Liver (tissue), 9 donors: ENCODE data around the gene SPRYD3. TPM values are rescaled to one million over a fixed set of nuclear protein-coding genes. Genes with fewer than 3 reads are reported as not detected.

Experiments
- DNase-seq: peaks from one replicate; pipeline ENCODE4 v3.0.0-alpha.2; 2017; ENCODE audit warnings: low spot score
- H3K27ac ChIP-seq, 2 donors: one replicate each; pipeline ENCODE4 v1.7.0; 2013; ENCODE audit warnings: inconsistent platforms in 2 of 2, low read length in 2 of 2, control low read depth in 1 of 2, low read depth in 1 of 2, mild to moderate bottlenecking in 1 of 2
- H3K27me3 ChIP-seq, 4 donors: one replicate each; pipeline versions ENCODE4 v1.6.1 to v1.7.0; 2013; ENCODE audit warnings: low read length in 3 of 4, inconsistent platforms in 1 of 4, mild to moderate bottlenecking in 1 of 4, moderate library complexity in 1 of 4; ENCODE audit not compliant: control insufficient read depth in 4 of 4, insufficient read depth in 4 of 4
- H3K36me3 ChIP-seq, 4 donors: one replicate each; pipeline versions ENCODE4 v1.6.1 to v1.7.0; 2013; ENCODE audit warnings: low read length in 3 of 4, mild to moderate bottlenecking in 3 of 4, low read depth in 1 of 4, moderate library complexity in 1 of 4; ENCODE audit not compliant: control insufficient read depth in 4 of 4, insufficient read depth in 3 of 4
- H3K4me1 ChIP-seq, 4 donors: one replicate each; pipeline versions ENCODE4 v1.6.1 to v1.7.0; 2013; ENCODE audit warnings: low read length in 3 of 4, mild to moderate bottlenecking in 3 of 4, moderate library complexity in 1 of 4; ENCODE audit not compliant: control insufficient read depth in 4 of 4, insufficient read depth in 4 of 4
- H3K4me3 ChIP-seq, 3 donors: one replicate each; pipeline versions ENCODE4 v1.6.1 to v1.7.0; 2013; ENCODE audit warnings: low read length in 3 of 3, control low read depth in 1 of 3, low read depth in 1 of 3, mild to moderate bottlenecking in 1 of 3
- H3K9ac ChIP-seq, 2 donors: one replicate each; pipeline ENCODE4 v1.7.0; 2013; ENCODE audit warnings: low read length in 2 of 2, mild to moderate bottlenecking in 2 of 2, moderate library complexity in 2 of 2, control low read depth in 1 of 2, low read depth in 1 of 2
- H3K9me3 ChIP-seq, 4 donors: one replicate each; pipeline versions ENCODE4 v1.6.1 to v1.7.0; 2013; ENCODE audit warnings: low read length in 3 of 4; ENCODE audit not compliant: control insufficient read depth in 4 of 4
- EGR1 ChIP-seq, 2 donors: IDR thresholded peaks; 2 replicates each; pipeline ENCODE4 v1.6.1; 2016 to 2018; ENCODE audit warnings: antibody characterized with exemption in 2 of 2, low read depth in 2 of 2
- FOXA1 ChIP-seq: IDR thresholded peaks from 2 replicates; pipeline ENCODE4 v1.6.1; 2016; ENCODE audit warnings: antibody characterized with exemption
- FOXA2 ChIP-seq: IDR thresholded peaks from 2 replicates; pipeline ENCODE4 v1.6.1; 2016; ENCODE audit warnings: antibody characterized with exemption
- GABPA ChIP-seq, 2 donors: IDR thresholded peaks in 1 of 2; conservative IDR thresholded peaks in 1 of 2; 2 replicates each; pipeline ENCODE4 v1.6.1; 2016; ENCODE audit warnings: antibody characterized with exemption in 2 of 2, mild to moderate bottlenecking in 1 of 2, moderate library complexity in 1 of 2
- HNF4A ChIP-seq, 2 donors: conservative IDR thresholded peaks; 2 replicates each; pipeline ENCODE4 v1.6.1; 2016; ENCODE audit warnings: antibody characterized with exemption in 2 of 2, mild to moderate bottlenecking in 2 of 2
- HNF4G ChIP-seq: IDR thresholded peaks from 2 replicates; pipeline ENCODE4 v1.6.1; 2016; ENCODE audit warnings: antibody characterized with exemption
- JUND ChIP-seq, 2 donors: IDR thresholded peaks; 2 replicates each; pipeline ENCODE4 v1.6.1; 2016; ENCODE audit warnings: antibody characterized with exemption in 2 of 2
- MAX ChIP-seq: IDR thresholded peaks from 2 replicates; pipeline ENCODE4 v1.6.1; 2016; ENCODE audit warnings: antibody characterized with exemption
- NR2F2 ChIP-seq: IDR thresholded peaks from 2 replicates; pipeline ENCODE4 v1.6.1; 2016; ENCODE audit warnings: antibody characterized with exemption
- RAD21 ChIP-seq, 2 donors: IDR thresholded peaks; 2 replicates each; pipeline ENCODE4 v1.6.1; 2016; ENCODE audit warnings: antibody characterized with exemption in 2 of 2, mild to moderate bottlenecking in 2 of 2
- REST ChIP-seq: IDR thresholded peaks from 2 replicates; pipeline ENCODE4 v1.6.1; 2016; ENCODE audit warnings: antibody characterized with exemption, mild to moderate bottlenecking
- RXRA ChIP-seq, 2 donors: IDR thresholded peaks; 2 replicates each; pipeline ENCODE4 v1.6.1; 2017 to 2018; ENCODE audit warnings: antibody characterized with exemption in 2 of 2, mild to moderate bottlenecking in 1 of 2
- SP1 ChIP-seq: IDR thresholded peaks from 2 replicates; pipeline ENCODE4 v1.6.1; 2018; ENCODE audit warnings: antibody characterized with exemption, mild to moderate bottlenecking
- TAF1 ChIP-seq: conservative IDR thresholded peaks from 2 replicates; pipeline ENCODE4 v1.6.1; 2016; ENCODE audit warnings: antibody characterized with exemption, mild to moderate bottlenecking
- YY1 ChIP-seq: IDR thresholded peaks from 2 replicates; pipeline ENCODE4 v1.6.1; 2016; ENCODE audit warnings: antibody characterized with exemption, mild to moderate bottlenecking
- ZBTB33 ChIP-seq: IDR thresholded peaks from 2 replicates; pipeline ENCODE4 v1.6.1; 2016; ENCODE audit warnings: antibody characterized with exemption
- WGBS: extraction: QIAGEN DNeasy Blood & Tissue Kit; methylation state at CpG from one replicate; pipeline ENCODE4 v1.1.7; 2013; 5-methylcytosine and 5-hydroxymethylcytosine counted together
- polyA plus RNA-seq, 2 donors: library from polyadenylated mRNA; stranded (reverse) in 1 of 2; unstranded in 1 of 2; fragments of 200-250 nt in 1 of 2; fragments of >200 nt in 1 of 2; fragmentation: Nextera tagmentation in 1 of 2; extraction: Ambion mirVana in 1 of 2; gene quantifications; one replicate each; pipeline versions ENCODE4 v1.2.1 to v1.2.3, GENCODE V29; 2013 to 2015
- total RNA-seq, 2 donors: library from RNA; depleted of rRNA; stranded (reverse); fragments of >200 nt; gene quantifications; one replicate each; pipeline ENCODE4 v1.2.3, GENCODE V29; 2014
- TF ChIP-seq, protein P1 (sequence below): fragments of 150-350 bp; IDR thresholded peaks from 2 replicates; pipeline ENCODE4 v1.5.1; 2017; ENCODE audit warnings: improper control_type of control experiment, low read depth, low read length; ENCODE audit not compliant: missing input control
- TF ChIP-seq, protein P2 (sequence below): IDR thresholded peaks from 2 replicates; pipeline ENCODE4 v1.6.1; 2016; ENCODE audit warnings: antibody characterized with exemption
- donor health status: healthy.
- donor health status: healthy.
- donor health status: healthy.
- donor health status: healthy.
- donor health status: healthy.

The SPRYD3 gene
- total and polyA plus RNA-seq, 4 donors = 6.0 to 20.3 (median 13.3) TPM

GRCh38 chr12:53060721-53061276 lies 18.4 kb downstream of the SPRYD3 start:
- Histone ChIP-seq H3K27ac (peak overlapping the region; percentile 63 to 71), H3K9ac (no peak overlapping the region), H3K4me1 (peaks cover 18 to 45% (median 27%) of the 10 kb centered on the region in 4 donors), H3K36me3 (peaks cover 3 to 48% (median 32%) of the 10 kb centered on the region in 4 donors), H3K4me3 (no peak overlapping the region), H3K9me3 (no peaks in the 10 kb centered on the region), H3K27me3 (no peaks in the 10 kb centered on the region)
- TF ChIP-seq FOXA1 (no peak), HNF4A (conservative IDR thresholded peaks at IDR 0.05) (no peak), ZBTB33 (no peak), EGR1 (IDR thresholded peaks at IDR 0.05; ENCODE audit: low read depth in 2 of 2) (no peak), JUND (IDR thresholded peaks at IDR 0.05) (no peak), FOXA2 (no peak), RXRA (IDR thresholded peaks at IDR 0.05) (no peak), YY1 (no peak), NR2F2 (no peak), GABPA (IDR thresholded peaks at IDR 0.05 in 1 of 2, conservative IDR thresholded peaks at IDR 0.05 in 1 of 2) (no peak), RAD21 (IDR thresholded peaks at IDR 0.05) (no peak)
- TF ChIP-seq, protein P1, sequence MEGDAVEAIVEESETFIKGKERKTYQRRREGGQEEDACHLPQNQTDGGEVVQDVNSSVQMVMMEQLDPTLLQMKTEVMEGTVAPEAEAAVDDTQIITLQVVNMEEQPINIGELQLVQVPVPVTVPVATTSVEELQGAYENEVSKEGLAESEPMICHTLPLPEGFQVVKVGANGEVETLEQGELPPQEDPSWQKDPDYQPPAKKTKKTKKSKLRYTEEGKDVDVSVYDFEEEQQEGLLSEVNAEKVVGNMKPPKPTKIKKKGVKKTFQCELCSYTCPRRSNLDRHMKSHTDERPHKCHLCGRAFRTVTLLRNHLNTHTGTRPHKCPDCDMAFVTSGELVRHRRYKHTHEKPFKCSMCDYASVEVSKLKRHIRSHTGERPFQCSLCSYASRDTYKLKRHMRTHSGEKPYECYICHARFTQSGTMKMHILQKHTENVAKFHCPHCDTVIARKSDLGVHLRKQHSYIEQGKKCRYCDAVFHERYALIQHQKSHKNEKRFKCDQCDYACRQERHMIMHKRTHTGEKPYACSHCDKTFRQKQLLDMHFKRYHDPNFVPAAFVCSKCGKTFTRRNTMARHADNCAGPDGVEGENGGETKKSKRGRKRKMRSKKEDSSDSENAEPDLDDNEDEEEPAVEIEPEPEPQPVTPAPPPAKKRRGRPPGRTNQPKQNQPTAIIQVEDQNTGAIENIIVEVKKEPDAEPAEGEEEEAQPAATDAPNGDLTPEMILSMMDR = no peak
- TF ChIP-seq, protein P2, sequence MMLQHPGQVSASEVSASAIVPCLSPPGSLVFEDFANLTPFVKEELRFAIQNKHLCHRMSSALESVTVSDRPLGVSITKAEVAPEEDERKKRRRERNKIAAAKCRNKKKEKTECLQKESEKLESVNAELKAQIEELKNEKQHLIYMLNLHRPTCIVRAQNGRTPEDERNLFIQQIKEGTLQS = no peak
- DNase-seq = no peak
- 48% methylated on average over 18 of the region's 18 CpGs for WGBS

GRCh38 chr12:53060064-53060720 lies 19.0 kb downstream of the SPRYD3 start:
- Histone ChIP-seq H3K4me3 (no peak overlapping the region), H3K9me3 (no peaks in the 10 kb centered on the region), H3K4me1 (peaks cover 18 to 49% (median 28%) of the 10 kb centered on the region in 4 donors), H3K36me3 (peaks cover 7 to 52% (median 36%) of the 10 kb centered on the region in 4 donors), H3K27me3 (no peaks in the 10 kb centered on the region), H3K9ac (no peak overlapping the region), H3K27ac (peak overlapping the region; percentile 63 to 71)
- DNase-seq = no peak
- 83% methylated on average over 17 of the region's 17 CpGs for WGBS
- TF ChIP-seq, protein P1 = no peak
- TF ChIP-seq EGR1 (IDR thresholded peaks at IDR 0.05; ENCODE audit: low read depth in 2 of 2) (no peak), HNF4G (no peak), NR2F2 (no peak), FOXA1 (no peak), JUND (IDR thresholded peaks at IDR 0.05) (no peak), MAX (no peak), GABPA (IDR thresholded peaks at IDR 0.05 in 1 of 2, conservative IDR thresholded peaks at IDR 0.05 in 1 of 2) (no peak), YY1 (no peak), REST (no peak), FOXA2 (no peak), ZBTB33 (no peak), SP1 (no peak), TAF1 (no peak), RXRA (IDR thresholded peaks at IDR 0.05) (no peak), HNF4A (conservative IDR thresholded peaks at IDR 0.05) (no peak)
